Hindlimb muscle (tissue), 1 donor: ENCODE data around the gene ARHGEF17. TPM values are rescaled to one million over a fixed set of nuclear protein-coding genes. Genes with fewer than 3 reads are reported as not detected.

ENCODE experiments used
- DNase-seq: peaks from one replicate; pipeline ENCODE4 v3.0.0-alpha.2; 2013
- polyA plus RNA-seq: library from polyadenylated mRNA; unstranded; fragments of 120-200 nt; gene quantifications from one replicate; pipeline ENCODE4 v1.2.1, GENCODE V29; 2013; ENCODE audit not compliant: insufficient read length

The ARHGEF17 gene
- polyA plus RNA-seq, 1 donor = 60.3 TPM

DNA sequence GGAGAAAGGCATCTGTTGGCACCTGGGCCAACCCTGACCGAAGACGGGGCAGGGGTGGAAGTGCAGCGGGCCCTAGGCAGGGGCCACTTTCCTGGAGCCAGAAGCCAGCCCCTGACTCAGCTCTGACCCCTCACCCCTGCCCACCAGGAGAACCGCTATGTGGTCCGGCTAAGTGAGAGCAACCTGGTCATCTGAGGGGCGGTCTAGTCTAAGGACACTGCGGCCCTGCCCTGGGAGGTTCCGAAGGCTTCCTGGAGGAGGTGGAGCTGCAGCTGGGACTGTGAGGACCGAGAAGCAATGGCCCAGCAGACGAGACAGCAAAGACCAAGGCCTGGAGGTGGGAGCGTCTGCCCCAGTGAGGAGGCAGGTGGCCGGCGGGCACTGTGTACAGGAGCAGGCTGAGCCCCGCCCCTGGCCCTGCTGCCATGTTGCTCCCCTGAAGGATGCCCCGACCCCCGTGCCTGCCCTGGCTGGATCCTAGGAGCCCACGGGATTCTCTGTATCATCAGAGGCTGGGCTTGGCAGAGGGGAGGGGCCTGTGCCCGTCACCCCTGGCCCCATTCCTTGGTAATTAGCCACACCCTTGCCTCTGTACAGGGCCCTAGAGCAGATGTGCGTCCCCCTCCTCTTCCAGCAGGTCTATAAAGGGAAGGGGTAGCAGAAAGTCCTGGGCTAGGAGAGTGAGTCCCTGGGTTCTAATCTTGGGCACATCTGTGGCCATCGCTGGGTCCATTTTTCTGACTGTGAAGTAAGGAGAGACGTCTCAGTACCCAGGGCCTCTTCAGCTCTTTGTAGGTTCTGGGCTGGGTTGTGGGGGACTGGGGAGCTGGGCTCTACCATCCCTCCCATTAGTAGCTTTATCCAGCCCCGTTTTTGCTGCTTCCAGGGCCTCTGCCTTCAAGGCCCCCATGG is 87.5 kb downstream of the ARHGEF17 start:
- DNase-seq = no peak

DNA sequence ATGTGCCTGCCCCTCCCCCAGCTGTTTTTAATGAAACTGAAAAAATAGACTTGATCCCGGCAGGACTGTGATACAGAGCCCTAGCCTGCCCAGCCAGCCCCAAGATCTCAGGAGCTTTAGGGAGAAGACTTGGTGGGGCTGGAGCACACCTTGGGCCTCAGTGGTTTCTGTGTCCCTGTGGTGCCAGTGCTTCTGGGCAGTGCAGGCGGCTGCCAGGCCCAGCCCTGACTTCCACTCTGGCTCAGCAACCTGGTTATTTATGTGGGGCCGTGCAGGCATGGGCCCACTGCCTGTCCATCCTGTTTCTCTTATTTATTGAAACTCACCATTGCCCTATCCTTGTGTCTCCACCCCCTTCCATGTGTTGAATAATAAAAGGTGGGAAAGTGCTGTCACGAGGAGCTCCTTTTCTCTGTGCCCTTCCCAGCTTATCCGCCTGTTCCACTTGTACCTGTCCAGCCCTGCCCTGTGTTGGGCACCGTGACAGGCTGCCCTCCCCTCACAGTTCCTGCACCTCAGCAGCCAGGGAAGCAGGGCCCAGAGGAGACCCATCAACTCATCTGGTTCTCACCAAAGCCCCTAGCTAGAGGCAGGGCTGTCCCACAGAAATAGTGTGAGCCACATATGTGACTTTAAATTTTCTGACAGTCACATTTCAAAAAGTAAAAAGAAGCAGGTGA is 88.3 kb downstream of the ARHGEF17 start:
- DNase-seq = no peak

DNA sequence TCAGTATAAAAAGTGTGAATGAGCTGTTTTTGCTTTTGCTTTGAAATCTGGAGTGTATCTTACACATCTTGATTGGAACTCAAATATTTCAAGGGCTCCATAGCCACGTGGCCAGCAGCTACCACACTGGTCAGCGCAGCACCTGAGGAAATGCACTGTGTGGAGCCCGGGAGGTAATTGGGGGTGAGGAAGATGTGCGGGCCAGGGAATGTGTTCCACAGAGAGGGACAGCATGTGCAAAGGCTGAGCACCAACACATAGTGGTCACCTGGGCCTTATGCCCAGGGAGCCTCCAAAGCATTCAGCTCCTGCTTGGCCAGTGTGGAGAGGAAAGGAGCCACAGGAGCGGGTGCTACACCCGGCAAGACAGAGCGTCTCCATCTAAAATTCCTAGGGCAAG is 88.9 kb downstream of the ARHGEF17 start:
- no peak for DNase-seq

DNA sequence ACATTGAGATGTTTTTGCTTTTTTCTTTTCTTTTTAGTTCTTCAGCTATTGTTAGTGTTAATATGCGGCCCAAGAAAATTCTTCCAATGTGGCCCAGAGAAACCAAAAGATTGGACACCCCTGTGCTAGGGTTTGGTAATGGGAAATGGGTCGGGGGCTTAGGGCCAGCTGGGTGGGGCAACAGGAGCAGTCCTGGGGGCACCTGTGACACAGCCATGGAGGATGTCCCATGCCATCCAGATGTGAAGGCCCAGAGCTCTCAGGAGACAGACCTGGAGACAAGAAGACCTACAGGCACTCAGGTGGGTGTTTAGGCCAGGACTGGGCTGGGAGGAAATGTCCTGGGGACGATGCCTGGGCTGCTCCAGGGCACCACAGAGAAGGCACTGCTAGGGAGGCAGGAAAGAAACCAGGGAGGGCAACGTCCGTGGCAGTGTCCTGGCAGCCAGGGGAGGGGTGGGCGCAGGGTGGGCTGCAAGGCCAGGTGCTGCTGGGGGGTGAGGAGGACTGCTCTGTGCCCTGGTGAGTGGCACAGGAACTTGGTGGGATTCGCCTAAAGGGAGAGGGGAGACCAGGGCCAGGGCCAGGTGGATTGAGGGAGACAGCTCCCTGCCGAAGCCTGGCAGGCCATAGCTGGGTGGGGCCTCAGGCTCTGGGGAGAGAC is 89.5 kb downstream of the ARHGEF17 start:
- DNase-seq = no peak

DNA sequence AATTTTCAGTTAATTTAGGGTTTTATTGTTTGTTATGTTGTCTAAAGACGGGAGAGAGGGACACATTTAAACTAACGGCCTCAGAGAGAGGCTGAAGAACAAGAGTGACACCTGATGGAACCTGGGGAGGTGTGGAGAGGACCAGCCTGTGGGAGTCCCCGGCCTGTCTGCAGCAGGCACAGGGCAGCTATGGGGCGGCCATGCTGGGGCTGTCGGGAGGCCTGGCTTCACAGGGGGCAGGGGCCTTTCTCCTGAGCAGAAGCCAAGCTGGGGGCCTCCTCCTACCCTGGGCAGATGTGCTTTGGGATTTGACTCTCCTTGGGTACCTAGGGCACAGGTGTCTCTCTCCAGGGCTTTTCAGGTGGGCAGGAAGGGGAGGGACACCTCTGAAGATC is 90.1 kb downstream of the ARHGEF17 start:
- no peak for DNase-seq

DNA sequence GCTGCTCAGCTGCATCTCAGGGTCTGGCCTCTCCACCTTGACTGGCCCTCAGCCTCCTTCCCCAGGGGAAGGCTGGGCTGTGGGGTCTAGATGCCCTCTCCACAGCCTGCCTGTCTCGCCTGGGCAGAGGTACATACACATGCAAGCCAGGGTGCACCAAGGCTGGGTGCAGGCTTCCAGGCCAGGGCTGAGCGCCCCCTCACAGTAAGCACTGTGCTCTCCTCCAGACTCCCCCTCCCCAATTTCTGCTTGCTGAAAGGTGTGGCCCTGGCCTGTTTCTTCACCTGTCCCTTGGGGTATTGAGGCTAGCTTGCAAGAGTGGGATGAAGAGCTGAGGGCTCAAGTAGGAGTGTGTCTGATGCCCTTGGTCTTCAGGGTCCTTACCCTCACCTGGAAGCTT is 90.6 kb downstream of the ARHGEF17 start:
- no peak for DNase-seq

DNA sequence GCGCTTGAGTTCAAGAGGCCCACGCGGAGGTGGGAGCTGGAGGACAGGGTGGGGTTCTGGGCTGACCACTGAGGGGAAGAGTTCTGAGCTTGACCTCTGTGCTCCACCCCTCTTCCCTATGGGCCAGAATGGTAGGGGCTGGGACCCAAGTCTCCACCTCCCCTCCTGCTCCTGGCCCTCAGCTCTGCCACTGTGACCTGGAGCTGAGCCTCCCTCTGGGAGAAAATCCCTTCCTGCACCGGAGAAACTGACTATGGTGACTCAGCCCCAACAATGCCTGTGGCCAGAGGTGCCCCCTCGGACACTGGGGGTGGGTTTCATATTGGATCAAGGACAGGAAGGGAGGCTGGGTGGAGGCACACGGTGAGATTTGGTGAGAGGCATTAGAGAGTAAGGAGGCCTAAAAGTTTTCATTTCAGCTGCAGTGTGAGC is 91.1 kb downstream of the ARHGEF17 start:
- no peak for DNase-seq

DNA sequence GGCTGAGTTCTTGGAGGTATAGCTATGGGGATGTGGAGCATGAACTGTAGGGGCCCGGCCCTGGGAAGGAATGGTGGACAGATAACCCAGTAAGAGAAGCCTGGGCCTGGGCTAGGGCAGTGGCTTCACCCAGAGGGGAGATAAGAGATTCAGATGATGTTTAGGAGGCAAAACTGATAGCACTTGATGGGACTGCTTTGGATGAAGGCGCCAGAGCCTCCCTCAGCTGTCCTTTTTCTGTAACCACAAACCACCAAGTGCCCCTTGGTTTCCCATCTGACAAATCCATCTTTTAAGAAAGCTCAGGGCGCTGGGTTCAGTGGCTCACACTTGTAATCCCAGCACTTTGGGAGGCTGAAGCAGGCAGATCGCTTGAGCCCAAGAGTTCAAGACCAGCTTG is 91.6 kb downstream of the ARHGEF17 start:
- no peak for DNase-seq

DNA sequence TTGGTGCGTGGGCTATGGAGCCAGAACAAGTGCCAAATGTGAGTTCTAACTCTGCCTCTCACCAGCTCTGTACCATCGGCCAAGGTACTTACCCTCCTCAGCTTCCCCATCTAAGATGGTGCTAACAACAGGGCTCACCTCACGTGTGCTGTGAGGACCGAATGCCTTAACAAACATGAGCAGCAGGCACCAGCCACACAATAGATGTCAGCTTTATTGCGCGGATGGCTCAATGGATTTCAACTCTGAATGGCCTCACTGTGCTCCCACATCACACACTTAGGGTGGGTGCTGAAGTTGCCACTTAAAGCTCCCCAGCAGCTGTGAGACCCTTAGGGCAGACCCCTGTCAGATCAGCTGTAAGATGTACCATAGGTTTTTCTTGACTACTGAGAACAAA is 92.2 kb downstream of the ARHGEF17 start:
- DNase-seq = no peak

DNA sequence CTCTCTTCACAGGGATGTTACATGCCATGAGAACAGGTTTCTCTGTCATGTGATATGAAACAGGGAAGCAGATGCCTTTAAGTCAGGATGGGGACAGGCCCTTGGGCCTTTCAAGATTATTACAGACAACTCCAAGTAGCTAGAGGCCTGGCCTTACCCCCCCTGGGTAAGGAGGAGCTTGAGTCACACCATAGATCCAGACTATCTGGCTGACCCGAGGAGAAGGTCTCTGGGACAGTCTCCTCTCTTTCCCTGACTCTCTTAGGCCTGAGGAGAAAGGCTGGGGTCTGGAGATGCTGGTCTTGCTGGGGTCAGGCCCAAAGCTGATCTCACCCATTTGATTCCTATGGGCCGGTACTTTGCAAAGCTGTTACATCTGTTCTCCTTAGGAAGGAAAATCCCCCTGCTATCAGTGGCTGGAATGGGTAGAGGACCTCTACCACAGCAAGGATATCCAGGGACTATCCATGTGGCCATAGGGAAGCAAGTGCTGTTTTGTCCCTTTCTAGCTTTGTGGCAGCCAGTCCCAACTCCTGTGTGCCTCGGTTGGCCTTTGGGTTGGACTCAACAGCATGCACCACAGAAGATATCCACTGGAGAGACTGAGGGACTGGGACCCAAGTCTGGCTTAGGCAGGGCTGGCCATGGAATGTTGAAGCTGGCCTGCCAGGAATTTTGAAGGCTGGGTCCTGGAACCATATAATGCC is 93.3 kb downstream of the ARHGEF17 start:
- DNase-seq = no peak

DNA sequence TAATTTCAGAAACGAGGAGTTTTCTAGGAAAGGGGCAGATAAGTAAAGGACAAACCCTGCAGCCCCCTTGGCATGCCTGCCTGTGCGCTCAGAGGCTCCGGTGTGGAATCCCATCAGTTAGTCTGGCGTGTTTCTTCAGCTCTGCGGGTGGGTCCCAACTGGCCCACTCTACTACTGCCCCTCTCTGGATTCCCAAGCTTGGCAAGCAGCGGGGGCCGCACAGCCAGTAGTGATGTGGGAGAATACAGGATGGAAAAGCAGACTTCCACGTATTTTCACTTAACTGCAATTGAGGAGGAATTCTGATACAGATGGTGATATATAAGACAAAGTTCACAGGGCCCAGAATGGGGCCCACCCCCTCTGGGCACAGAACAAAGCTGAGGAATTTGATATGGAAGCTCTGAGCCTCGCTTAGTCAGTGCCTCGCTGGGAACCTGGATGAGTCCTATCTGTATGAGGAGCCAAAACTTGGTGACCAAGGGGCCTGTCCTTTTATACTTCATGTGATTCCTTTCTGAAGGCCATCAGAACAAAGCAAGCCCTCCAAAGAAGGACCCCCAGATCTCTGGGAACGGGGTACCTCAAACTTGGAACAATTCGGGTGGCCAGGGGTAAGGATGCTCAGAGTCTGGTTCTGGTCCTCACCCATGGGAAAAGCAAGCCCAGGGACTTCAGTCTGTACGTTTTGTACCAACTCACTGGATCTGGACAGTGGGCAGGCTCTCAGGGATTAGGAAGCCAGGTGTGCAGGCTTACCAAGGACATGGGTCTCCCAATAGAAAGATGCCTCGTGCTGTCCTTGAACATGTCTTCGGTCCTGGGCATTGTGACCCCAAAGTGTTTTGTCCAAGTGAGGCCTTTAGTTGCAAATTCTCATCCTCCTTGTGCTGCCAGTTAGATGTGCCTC is 94.1 kb downstream of the ARHGEF17 start:
- DNase-seq = no peak

DNA sequence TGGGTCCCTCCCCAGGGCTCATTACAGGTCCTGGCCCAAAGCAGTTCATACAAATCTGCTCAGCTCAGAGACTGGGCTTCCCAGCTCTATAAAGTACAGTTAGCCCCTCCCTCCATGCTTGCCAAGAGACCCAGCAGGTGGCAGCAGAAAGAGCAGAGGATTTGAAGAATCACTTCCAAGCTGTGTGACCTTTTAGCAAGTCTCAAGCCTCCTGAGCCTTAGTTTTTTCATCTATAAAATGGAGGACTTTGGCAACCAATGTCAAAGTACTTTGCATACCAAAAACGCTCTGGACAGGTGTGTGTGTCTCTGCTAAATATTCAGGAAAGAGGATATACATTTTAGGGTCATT is 94.7 kb downstream of the ARHGEF17 start:
- no peak for DNase-seq

DNA sequence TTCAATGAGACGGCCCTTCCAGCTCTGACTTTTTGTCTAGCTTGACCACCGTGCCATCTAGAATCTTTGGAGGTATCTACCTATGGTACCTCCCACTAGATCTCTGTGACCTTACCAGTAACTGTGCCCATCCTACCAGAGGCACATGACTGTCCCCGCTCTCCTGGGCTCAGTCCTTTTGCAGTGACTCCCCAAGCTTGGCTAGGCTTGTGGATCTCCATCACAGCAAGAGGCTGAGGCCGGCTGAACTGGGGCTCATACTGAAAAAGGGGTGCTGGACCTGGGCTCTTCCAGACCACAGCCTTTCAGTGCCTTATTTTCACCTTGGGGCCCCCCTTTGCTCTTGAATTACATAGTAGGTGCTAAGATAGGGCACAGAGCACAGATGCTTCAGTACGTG is 95.5 kb downstream of the ARHGEF17 start:
- DNase-seq = no peak

DNA sequence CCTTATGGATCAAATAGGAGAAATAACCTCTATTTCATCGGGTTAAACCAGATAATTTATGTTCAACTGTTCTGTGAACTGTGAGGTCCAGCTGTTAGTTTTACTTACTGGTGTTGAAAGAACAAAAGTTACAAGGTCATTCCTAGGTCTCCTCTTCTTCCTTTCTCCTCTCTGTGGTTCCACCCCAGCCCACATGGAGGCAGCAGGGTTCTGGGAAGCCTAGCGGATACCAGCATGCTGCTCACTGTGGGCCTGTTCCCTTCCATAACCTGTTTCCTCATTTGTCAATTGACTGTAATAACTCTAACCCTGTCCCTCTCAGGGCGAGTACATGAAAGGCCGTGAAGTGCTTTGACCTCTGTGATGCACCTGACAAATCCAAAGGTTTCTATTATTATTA is 96.0 kb downstream of the ARHGEF17 start:
- DNase-seq = no peak

DNA sequence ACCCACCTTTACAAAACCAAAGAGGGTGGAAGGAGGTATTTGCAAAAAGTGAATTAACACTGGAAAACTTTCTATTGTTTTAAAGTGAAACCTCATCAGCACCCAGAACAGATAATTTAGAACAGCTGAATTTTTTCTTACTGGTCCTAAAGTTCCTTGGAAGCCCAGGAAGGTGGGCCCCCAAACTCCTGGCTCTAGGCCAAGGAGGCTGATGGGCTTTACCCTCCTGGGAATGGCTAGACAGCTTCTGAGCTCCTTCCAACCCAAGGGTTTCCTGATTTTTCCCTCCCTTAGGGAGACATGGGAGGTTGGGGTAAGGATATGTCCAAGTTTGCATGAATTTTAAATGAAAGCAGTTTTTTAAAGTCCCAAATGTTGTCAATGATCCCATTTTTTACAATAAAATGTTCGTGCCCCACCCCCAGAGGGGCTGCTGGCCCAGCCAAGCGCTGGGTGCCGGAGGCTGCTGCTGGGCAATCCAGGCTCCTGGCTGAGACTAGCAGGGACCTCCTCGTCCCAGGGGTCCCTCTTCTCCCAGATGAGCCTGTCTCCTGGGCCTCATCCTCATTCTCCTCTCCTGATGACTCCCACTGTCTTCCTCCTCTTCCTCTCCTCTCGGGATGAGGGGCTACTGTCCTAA is 96.5 kb downstream of the ARHGEF17 start:
- DNase-seq = no peak

DNA sequence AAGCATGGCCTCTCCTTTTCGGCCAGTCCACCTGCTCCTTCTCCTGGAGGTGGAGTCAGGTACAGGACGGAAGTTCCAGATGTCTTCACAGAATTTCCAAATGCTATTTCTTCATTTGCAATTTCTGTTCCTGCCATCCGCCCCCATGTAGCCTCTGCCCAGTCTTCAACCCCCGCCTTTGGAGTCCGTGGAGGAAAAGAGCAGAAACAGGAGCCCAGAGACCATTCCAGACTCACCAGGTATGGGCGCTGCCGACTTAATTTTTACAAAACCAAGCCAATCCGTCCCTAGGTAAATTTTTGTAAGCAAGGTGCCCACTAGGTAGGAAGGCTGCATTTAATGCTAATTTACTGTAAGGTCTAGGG is 97.1 kb downstream of the ARHGEF17 start:
- no peak for DNase-seq

DNA sequence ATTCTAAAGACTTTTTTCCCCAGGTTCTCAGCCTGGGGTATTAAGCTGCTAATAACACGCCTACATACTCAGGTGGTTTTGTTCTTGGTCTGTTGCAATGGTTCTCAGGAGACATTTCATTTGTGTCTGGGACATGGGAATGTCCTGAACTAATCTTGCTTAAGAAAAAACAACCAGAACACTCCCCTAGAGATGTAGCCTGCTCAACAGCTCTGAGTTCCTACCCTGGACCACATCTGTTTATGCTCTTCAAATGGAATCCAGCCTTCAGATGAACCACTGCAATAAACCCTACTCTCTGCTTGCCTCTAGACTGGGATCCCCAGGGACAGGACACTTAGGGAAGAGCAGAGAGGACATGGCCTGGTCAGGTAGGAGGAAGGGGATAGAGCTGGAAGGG is 98.1 kb downstream of the ARHGEF17 start:
- DNase-seq = no peak

DNA sequence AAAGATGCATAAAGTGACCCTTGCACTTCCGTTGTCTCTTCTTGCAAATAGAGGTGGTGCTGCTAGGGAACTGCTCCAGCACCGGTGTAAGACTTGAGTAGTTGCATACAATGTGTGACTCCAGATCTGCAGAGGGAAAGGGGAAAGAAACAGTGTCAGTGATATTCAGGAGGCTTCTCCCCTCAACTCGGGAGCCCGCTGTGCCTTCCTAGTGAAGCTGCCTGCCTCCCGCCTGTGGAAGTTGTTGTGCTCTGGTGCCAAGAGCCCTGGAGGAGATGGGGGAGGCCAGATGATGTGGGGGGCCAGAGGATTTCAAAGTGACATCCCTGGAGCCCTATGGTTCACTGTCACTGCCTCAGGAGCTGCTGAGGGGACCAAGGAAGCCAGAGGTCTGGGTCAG is 98.5 kb downstream of the ARHGEF17 start:
- DNase-seq = no peak

DNA sequence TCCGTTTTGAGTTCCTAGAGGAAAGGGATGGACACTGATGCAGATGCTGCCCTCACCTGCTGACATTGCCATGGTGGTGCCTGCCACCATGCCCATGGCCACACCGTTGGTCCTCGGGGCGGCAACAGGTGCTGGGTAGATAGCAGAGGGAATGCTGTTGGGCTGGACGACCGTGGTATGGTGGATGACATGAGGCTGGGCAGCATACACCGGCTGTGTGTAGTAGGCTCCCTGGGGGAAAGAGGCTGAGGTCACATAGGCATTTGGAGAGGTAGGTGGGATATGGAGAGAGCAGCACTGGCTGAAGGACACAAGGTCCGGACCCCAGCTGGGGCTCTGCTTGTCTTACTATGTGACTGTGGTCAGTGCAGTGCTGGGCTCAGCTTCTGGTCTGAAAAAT is 101.4 kb downstream of the ARHGEF17 start:
- no peak for DNase-seq

DNA sequence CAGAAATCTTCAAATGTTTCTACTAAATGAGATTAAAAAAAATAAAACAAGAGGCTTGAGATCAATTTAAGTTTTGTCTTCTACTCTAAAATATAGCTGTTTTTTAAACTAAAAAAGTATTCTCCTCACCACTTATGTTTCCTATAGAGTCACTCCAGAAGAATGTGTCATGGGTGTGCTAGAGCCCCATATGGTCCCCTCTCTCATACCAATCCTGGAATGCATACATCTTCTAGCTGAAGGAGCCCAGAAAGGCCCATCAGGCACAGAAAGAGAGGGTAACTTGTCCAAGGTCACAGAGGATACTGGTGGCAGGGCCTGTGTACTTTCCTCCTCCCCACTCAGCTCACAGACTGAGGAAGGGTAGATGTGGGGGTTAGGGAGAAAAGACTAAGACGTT is 102.6 kb downstream of the ARHGEF17 start:
- DNase-seq = no peak

DNA sequence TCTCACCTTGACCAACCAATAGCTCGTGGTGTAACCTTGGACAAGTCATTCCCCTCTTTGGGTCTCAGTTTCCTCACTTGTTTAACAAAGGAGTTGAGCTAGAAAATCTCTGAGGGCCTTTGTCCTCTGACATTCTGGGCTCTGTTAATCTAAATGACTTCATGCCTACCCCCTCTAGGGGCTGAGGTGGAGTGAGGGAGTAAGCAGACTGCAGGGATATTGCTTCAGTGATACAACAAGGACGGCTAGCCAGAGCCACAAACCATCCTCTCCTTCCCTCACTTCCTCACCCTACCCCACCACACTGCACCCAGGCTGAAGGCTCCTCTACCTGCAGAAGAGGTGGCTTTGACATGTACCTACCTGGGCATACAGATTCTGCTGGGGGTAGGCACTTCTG is 103.0 kb downstream of the ARHGEF17 start:
- DNase-seq = no peak
